Measurements from ENCODE around the gene SLC12A7.

The SLC12A7 gene

GRCh38 chr5:1077491-1078020 lies 34.3 kb downstream of the SLC12A7 start:
- DNase-seq (ENCODE audit: low spot score): no peak

GRCh38 chr5:1077026-1077425 lies 34.8 kb downstream of the SLC12A7 start:
- DNase-seq (ENCODE audit: low spot score): no peak

GRCh38 chr5:1076406-1076805 lies 35.5 kb downstream of the SLC12A7 start:
- DNase-seq (ENCODE audit: low spot score): no peak

GRCh38 chr5:1075931-1076330 lies 35.9 kb downstream of the SLC12A7 start:
- DNase-seq (ENCODE audit: low spot score): no peak

- DNase-seq (ENCODE audit: low spot score): no peak
Observed at GRCh38 chr5:1075555-1075881, 36.3 kb downstream of the SLC12A7 start.

GRCh38 chr5:1074816-1075554 lies 36.9 kb downstream of the SLC12A7 start:
- no peak for DNase-seq (ENCODE audit: low spot score)

- DNase-seq (ENCODE audit: low spot score): no peak
Observed at GRCh38 chr5:1074226-1074625, 37.6 kb downstream of the SLC12A7 start.

GRCh38 chr5:1073239-1074102 lies 38.4 kb downstream of the SLC12A7 start:
- DNase-seq (ENCODE audit: low spot score): no peak

- no peak for DNase-seq (ENCODE audit: low spot score)
Observed at GRCh38 chr5:1069720-1070088, 42.2 kb downstream of the SLC12A7 start.

- no peak for DNase-seq (ENCODE audit: low spot score)
Observed at GRCh38 chr5:1068895-1069719, 42.8 kb downstream of the SLC12A7 start.

- DNase-seq (ENCODE audit: low spot score): no peak
Observed at GRCh38 chr5:1068204-1068894, 43.5 kb downstream of the SLC12A7 start.

- no peak for DNase-seq (ENCODE audit: low spot score)
Observed at GRCh38 chr5:1067141-1068121, 44.4 kb downstream of the SLC12A7 start.

- no peak for DNase-seq (ENCODE audit: low spot score)
Observed at GRCh38 chr5:1066676-1067075, 45.2 kb downstream of the SLC12A7 start.

GRCh38 chr5:1065891-1066650 lies 45.8 kb downstream of the SLC12A7 start:
- DNase-seq (ENCODE audit: low spot score): no peak

- no peak for DNase-seq (ENCODE audit: low spot score)
Observed at GRCh38 chr5:1065143-1065750, 46.6 kb downstream of the SLC12A7 start.

- DNase-seq (ENCODE audit: low spot score): no peak
Observed at GRCh38 chr5:1064383-1065142, 47.3 kb downstream of the SLC12A7 start.

GRCh38 chr5:1063661-1064382 lies 48.0 kb downstream of the SLC12A7 start:
- DNase-seq (ENCODE audit: low spot score): no peak
